Mononuclear cell (primary cell): Measurements from ENCODE around the gene TMOD1. TPM values are rescaled to one million over a fixed set of nuclear protein-coding genes. Genes with fewer than 3 reads are reported as not detected.
"Not testable (repeated sequence)": the region's sequence is repeated elsewhere in the genome, so short reads cannot be mapped to it uniquely, and the experiment has no call there.

Source experiments
- H3K27me3 ChIP-seq: 2 replicates; pipeline ENCODE4 v1.6.0; 2011; ENCODE audit warnings: low read length, control low read depth; ENCODE audit not compliant: insufficient read depth
- H3K4me1 ChIP-seq: 2 replicates; pipeline ENCODE4 v1.5.1; 2011; ENCODE audit warnings: mild to moderate bottlenecking, low read length, control low read depth; ENCODE audit not compliant: insufficient read depth
- H3K4me3 ChIP-seq: 2 replicates; pipeline ENCODE4 v1.5.1; 2011; ENCODE audit warnings: mild to moderate bottlenecking, low read length, moderate library complexity
- H3K9me3 ChIP-seq: 2 replicates; pipeline ENCODE4 v1.5.1; 2011; ENCODE audit warnings: low read depth, mild to moderate bottlenecking, control low read depth, low read length
- total RNA-seq: library from RNA; depleted of rRNA; stranded (reverse); fragments of >200 nt; gene quantifications from one replicate; pipeline ENCODE4 v1.2.3, GENCODE V29; 2012

TMOD1 gene
- total RNA-seq, 1 donor = 0.84 TPM

GRCh38 chr9:97480749-97481148 is 20.7 kb upstream of the TMOD1 start:
- no peaks in the 10 kb centered on the region for H3K9me3 ChIP-seq
- no peak overlapping the region for H3K4me3 ChIP-seq
- H3K4me1 ChIP-seq = no peaks in the 10 kb centered on the region
- no peaks in the 10 kb centered on the region for H3K27me3 ChIP-seq

DNA sequence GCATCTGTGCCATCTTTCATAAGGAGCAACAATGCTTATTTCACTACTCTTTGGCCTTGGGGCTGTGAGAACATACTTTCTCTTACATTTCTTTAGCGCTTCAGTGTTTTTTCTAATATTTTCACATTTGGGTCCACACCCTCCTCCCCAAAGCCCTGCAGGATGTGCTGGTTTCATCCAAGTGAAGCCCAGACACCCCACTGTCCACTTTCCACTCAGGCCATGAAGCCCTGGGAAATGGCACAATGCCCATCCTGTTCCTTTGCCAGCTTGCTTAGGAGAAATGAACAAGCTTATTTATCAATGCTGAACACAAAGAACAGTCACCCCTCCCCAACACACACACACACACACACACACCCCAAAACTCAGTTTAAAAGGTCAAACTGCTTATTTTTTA is 17.3 kb upstream of the TMOD1 start:
- no peak overlapping the region for H3K4me3 ChIP-seq
- no peaks in the 10 kb centered on the region for H3K27me3 ChIP-seq
- peaks cover 10% of the 10 kb centered on the region for H3K9me3 ChIP-seq
- H3K4me1 ChIP-seq = no peaks in the 10 kb centered on the region

GRCh38 chr9:97487107-97487506 is 14.4 kb upstream of the TMOD1 start:
- H3K9me3 ChIP-seq = peaks cover 10% of the 10 kb centered on the region
- H3K27me3 ChIP-seq = no peaks in the 10 kb centered on the region
- H3K4me1 ChIP-seq = no peaks in the 10 kb centered on the region
- H3K4me3 ChIP-seq = no peak overlapping the region

- Histone ChIP-seq H3K4me1 (no peaks in the 10 kb centered on the region), H3K4me3 (no peak overlapping the region), H3K27me3 (no peaks in the 10 kb centered on the region), H3K9me3 (peaks cover 10% of the 10 kb centered on the region)
Measured at GRCh38 chr9:97487861-97488260, 13.6 kb upstream of the TMOD1 start.

DNA sequence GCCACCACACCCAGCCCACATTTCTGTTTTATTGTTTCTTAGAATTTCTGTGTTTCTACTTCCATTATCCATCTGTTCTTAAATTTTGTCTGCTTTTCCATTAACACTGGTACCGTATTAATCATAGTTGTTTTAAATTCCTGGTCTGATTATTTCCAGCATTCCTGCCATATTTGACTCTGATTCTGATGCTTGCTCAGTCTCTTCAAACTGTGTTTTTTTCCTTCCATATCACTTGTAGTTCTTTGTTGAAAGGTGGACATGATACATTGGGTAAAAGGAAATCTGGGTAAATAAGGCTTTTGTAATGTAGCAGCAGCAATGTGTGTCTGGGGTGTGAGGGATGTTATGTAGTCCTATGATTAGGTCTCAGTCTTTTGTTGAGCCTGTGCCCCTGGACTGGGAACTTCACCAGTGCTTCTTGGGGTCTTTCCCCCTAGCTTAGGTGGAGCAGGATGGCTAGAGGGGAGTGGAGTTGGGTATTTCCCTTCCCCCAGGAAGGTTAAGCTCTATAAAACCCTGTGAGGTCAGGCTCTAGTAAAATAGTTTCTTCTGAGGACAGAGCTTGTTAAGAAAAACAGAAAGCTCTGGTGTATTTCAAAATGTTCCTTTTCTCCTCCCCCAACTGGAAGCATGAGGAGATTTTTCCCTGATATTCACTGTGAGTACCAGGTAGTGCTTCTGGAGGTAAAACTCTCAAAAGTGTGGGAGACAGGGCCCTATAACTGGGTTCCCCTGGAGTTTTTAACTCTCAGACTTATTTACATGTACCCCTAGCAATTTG is 10.1 kb upstream of the TMOD1 start:
- no peaks in the 10 kb centered on the region for H3K4me1 ChIP-seq
- no peaks in the 10 kb centered on the region for H3K27me3 ChIP-seq
- peaks cover 10% of the 10 kb centered on the region for H3K9me3 ChIP-seq
- H3K4me3 ChIP-seq = no peak overlapping the region

GRCh38 chr9:97497558-97498375 is 3.7 kb upstream of the TMOD1 start:
- not testable (repeated sequence) for H3K9me3 ChIP-seq, H3K4me3 ChIP-seq
- Histone ChIP-seq H3K27me3 (peaks cover 29% of the 10 kb centered on the region), H3K4me1 (peaks cover 15% of the 10 kb centered on the region)

- not testable (repeated sequence) for H3K4me3 ChIP-seq, H3K9me3 ChIP-seq
- peaks cover 19% of the 10 kb centered on the region for H3K4me1 ChIP-seq
- H3K27me3 ChIP-seq = peaks cover 40% of the 10 kb centered on the region
Measured at GRCh38 chr9:97498846-97499245, 2.6 kb upstream of the TMOD1 start.

GRCh38 chr9:97500263-97500662 is 1.2 kb upstream of the TMOD1 start:
- peaks cover 19% of the 10 kb centered on the region for H3K4me1 ChIP-seq
- no peaks in the 10 kb centered on the region for H3K9me3 ChIP-seq
- no peak overlapping the region for H3K4me3 ChIP-seq
- peaks cover 52% of the 10 kb centered on the region for H3K27me3 ChIP-seq

DNA sequence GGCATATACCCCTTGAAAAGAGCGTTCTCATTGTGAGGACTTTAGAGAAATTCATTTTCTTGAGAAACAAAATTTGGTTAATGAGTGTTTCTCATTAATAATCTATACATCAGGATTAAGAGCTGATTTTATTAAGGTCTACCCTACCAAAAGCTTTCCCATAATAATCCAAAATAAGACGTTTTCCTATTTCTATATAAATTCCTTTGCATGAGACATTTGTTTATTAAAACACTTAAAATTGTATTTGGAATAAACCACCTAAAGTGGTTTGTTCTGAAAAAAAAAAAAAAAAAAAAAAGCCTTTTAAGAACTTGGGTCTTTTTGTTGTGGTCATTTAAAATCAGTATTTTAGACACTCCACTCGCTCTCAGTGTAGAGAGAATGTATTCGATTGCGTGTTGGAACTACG is 695 bp upstream of the TMOD1 start:
- no peaks in the 10 kb centered on the region for H3K9me3 ChIP-seq
- peaks cover 19% of the 10 kb centered on the region for H3K4me1 ChIP-seq
- H3K27me3 ChIP-seq = peaks cover 57% of the 10 kb centered on the region
- H3K4me3 ChIP-seq = no peak overlapping the region

GRCh38 chr9:97501972-97502221 is 431 bp downstream of the TMOD1 start:
- Histone ChIP-seq H3K4me1 (peaks cover 19% of the 10 kb centered on the region), H3K27me3 (peaks cover 63% of the 10 kb centered on the region), H3K4me3 (peak overlapping the region; percentile 6), H3K9me3 (no peaks in the 10 kb centered on the region)

DNA sequence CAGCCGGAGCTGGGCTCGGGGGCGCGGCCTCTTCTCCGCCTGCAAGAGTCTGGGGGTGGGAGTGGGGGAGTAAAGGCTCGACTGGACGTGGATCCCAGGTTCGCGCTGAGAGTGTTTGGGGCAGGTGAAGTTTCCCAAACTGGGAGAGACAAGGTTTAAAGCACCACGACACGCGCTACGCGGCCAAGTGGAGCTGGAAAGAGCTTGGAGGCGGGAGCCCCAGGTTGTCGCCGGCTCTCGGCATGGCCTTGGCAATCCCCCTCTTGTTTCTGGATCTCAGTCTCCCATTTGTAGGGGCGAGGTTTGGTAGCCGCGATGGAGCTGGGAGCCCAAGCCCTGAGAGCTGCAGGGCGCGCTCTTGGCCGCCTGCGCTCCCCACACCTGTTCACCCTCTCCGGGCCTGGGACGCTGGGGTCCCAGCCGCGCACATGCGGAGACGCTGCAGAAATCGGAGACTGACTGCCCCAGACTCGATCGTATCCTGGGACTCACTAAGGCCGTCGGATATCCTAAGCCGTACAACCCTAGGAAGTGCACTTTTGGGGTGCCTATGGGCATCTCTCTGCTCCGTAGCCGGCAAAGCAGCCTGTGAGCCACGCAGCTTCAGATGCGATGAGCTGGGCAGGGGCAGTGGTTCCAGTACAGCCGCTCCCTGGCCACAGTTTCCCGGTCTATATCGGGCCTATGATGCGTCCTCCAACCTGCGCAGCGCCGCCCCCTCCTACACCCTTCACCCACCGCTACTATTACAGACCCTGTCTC is 937 bp downstream of the TMOD1 start:
- Histone ChIP-seq H3K9me3 (no peaks in the 10 kb centered on the region), H3K4me1 (peaks cover 19% of the 10 kb centered on the region), H3K4me3 (no peak overlapping the region), H3K27me3 (peaks cover 63% of the 10 kb centered on the region)

GRCh38 chr9:97502984-97503861 is 1.8 kb downstream of the TMOD1 start:
- Histone ChIP-seq H3K9me3 (no peaks in the 10 kb centered on the region), H3K4me3 (no peak overlapping the region), H3K27me3 (peaks cover 63% of the 10 kb centered on the region), H3K4me1 (peaks cover 19% of the 10 kb centered on the region)

DNA sequence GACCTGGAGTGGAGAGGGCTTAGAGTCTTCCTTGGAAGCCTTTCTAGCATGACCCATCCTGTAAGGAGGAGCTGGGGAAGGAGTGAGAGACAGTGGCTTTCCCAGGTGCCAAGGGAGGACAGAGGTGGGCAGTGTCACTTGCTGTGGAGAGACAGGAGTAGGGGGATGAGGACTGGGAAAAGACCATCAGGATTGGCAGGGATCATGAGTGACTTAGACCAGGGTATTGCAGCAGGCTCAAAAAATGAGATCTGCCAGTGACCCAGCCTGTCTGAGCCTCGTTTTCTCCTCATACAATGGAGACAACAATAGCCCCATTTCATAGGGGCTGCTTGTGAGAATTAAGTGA is 2.4 kb downstream of the TMOD1 start:
- Histone ChIP-seq H3K9me3 (no peaks in the 10 kb centered on the region), H3K4me3 (no peak overlapping the region), H3K27me3 (peaks cover 65% of the 10 kb centered on the region), H3K4me1 (peaks cover 19% of the 10 kb centered on the region)

DNA sequence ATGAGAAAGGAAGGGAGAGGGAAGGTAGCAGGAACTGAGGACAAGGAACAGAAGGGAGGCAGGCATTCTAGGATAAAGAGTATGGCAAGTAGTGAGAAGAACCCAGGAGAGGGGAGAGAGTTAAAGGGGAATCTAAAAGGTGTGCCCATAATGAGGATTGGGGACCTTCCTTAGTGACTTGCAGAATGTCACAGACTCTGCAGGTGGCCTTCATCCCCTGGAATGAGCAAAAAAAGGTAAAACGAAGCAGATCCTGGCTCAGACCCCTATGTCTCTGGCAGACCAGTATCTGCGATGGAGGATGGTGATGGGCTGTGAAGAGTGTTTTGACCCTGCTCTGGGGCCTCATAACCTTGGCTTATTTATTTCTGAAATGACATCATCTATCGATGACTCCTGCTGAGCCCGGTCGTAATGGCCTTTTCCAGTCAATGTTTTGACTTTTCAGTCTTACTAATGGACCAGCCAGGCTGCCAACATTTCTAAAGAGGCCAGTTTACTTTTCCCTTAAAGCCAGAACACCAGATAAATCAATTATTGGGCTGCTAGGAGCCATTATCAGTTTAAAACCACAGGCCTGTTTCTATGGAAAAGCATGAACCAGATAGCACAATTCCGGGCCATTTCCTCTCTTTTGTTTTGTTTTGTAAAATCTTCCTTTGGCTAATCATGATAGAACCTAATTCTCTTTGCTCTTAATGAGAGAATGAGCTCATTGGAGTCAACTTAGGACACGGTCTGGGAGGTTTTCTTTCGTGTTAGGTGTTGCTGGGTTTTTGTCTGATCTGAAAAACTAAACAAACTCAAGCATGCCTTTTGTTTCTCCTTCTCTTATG is 3.1 kb downstream of the TMOD1 start:
- peaks cover 19% of the 10 kb centered on the region for H3K4me1 ChIP-seq
- H3K9me3 ChIP-seq = no peaks in the 10 kb centered on the region
- no peak overlapping the region for H3K4me3 ChIP-seq
- H3K27me3 ChIP-seq = peaks cover 64% of the 10 kb centered on the region
